ENCODE measurements around the gene ETV4.

- TF ChIP-seq CTCF (IDR thresholded peaks at IDR 0.05), result no peak
- TF ChIP-seq POLR2A (IDR thresholded peaks at IDR 0.05), result no peak
Measured at GRCh38 chr17:43532581-43532980, 13.6 kb downstream of the ETV4 start.

Data from sigmoid colon (tissue), 3 donors.